Uterus (tissue), 4 donors: ENCODE data around the gene MAPK8IP3. TPM values are rescaled to one million over a fixed set of nuclear protein-coding genes. Genes with fewer than 3 reads are reported as not detected.

Source experiments
- DNase-seq, 2 donors: peaks; one replicate each; pipeline ENCODE4 v3.0.0-alpha.2; 2019 to 2020
- H3K27ac ChIP-seq, 2 donors: fragments of 200-600 bp; sonication (generic); 1 replicate in 1 of 2; 2 replicates in 1 of 2; pipeline ENCODE4 v1.5.1; 2016 to 2018
- H3K27me3 ChIP-seq, 2 donors: fragments of 200-600 bp; sonication (generic); one replicate each; pipeline ENCODE4 v1.5.1; 2018 to 2019; ENCODE audit warnings: control low read depth in 1 of 2
- H3K36me3 ChIP-seq, 2 donors: fragments of 200-600 bp; sonication (generic); one replicate each; pipeline ENCODE4 v1.5.1; 2019; ENCODE audit warnings: control low read depth in 1 of 2
- H3K4me1 ChIP-seq, 2 donors: fragments of 200-600 bp; sonication (generic); one replicate each; pipeline ENCODE4 v1.5.1; 2018 to 2019; ENCODE audit warnings: control low read depth in 1 of 2
- H3K4me3 ChIP-seq, 2 donors: fragments of 200-600 bp; sonication (generic); 1 replicate in 1 of 2; 2 replicates in 1 of 2; pipeline ENCODE4 v1.5.1; 2018 to 2019; ENCODE audit warnings: mild to moderate bottlenecking in 1 of 2
- H3K9me3 ChIP-seq, 2 donors: fragments of 200-600 bp; sonication (generic); one replicate each; pipeline ENCODE4 v1.5.1; 2019; ENCODE audit warnings: control low read depth in 1 of 2
- CTCF ChIP-seq, 4 experiments: fragments of 200-600 bp in 2 of 4; fragments of 450-650 bp in 2 of 4; sonication (generic) in 2 of 4; IDR thresholded peaks; one replicate each; pipeline ENCODE4 v1.5.1; 2016 to 2019; ENCODE audit warnings: antibody characterized with exemption in 4 of 4, mild to moderate bottlenecking in 2 of 4, moderate library complexity in 1 of 4
- POLR2A ChIP-seq, 2 donors: fragments of 450-650 bp; IDR thresholded peaks; one replicate each; pipeline ENCODE4 v1.6.1; 2016; ENCODE audit warnings: antibody characterized with exemption in 2 of 2, mild to moderate bottlenecking in 1 of 2, moderate library complexity in 1 of 2
- intact Hi-C: fragments of 100-400 bp; cut with DNase I; formaldehyde crosslinking; loops from one replicate; pipeline ENCODE4 v1.15.1; 2023; ENCODE audit warnings: low total_unique reads
- total RNA-seq, 4 donors: library from RNA; depleted of rRNA in 3 of 4; stranded (reverse); fragments of >200 nt in 3 of 4; gene quantifications; one replicate each; pipeline versions ENCODE4 v1.1.0 to v1.2.4, GENCODE V29; 2014 to 2023
- donor health status: DM: yes; HTN: yes; CAD: no.

MAPK8IP3 gene
- total RNA-seq, 4 donors from 2014 or later, result 17.4 to 113 (median 77.8) TPM

GRCh38 chr16:1788708-1789100 lies 82.7 kb downstream of the MAPK8IP3 start:
- H3K27ac ChIP-seq, result no peak overlapping the region
- TF ChIP-seq CTCF (IDR thresholded peaks at IDR 0.05), result no peak
- TF ChIP-seq POLR2A (IDR thresholded peaks at IDR 0.05), result no peak
- no peaks in the 10 kb centered on the region for H3K4me1 ChIP-seq
- intact Hi-C loops, result no loop called here
- H3K36me3 ChIP-seq, result no peaks in the 10 kb centered on the region
- no peaks in the 10 kb centered on the region for H3K9me3 ChIP-seq
- no peaks in the 10 kb centered on the region for H3K27me3 ChIP-seq
- peak in 1 of 2 donors; percentile 14 for DNase-seq
- H3K4me3 ChIP-seq, result no peak overlapping the region

- peak in 1 of 2 donors; percentile 16 for DNase-seq
- Histone ChIP-seq H3K27me3 (no peaks in the 10 kb centered on the region), H3K4me1 (no peaks in the 10 kb centered on the region), H3K4me3 (no peak overlapping the region), H3K9me3 (no peaks in the 10 kb centered on the region), H3K36me3 (no peaks in the 10 kb centered on the region), H3K27ac (no peak overlapping the region)
- intact Hi-C loops, result no loop called here
- TF ChIP-seq CTCF (IDR thresholded peaks at IDR 0.05), result no peak
- TF ChIP-seq POLR2A (IDR thresholded peaks at IDR 0.05), result no peak
Measured at GRCh38 chr16:1789643-1790045, 83.6 kb downstream of the MAPK8IP3 start.

- Histone ChIP-seq H3K27ac (no peak overlapping the region), H3K4me3 (no peak overlapping the region), H3K27me3 (no peaks in the 10 kb centered on the region), H3K36me3 (no peaks in the 10 kb centered on the region), H3K9me3 (no peaks in the 10 kb centered on the region), H3K4me1 (no peaks in the 10 kb centered on the region)
- intact Hi-C loops, result no loop called here
- no peak for DNase-seq
- no peak for TF ChIP-seq POLR2A (IDR thresholded peaks at IDR 0.05)
- TF ChIP-seq CTCF (IDR thresholded peaks at IDR 0.05), result no peak
Measured at GRCh38 chr16:1790261-1790610, 84.2 kb downstream of the MAPK8IP3 start.

GRCh38 chr16:1790611-1791255 lies 84.7 kb downstream of the MAPK8IP3 start:
- H3K27me3 ChIP-seq, result no peaks in the 10 kb centered on the region
- H3K27ac ChIP-seq, result no peak overlapping the region
- H3K9me3 ChIP-seq, result no peaks in the 10 kb centered on the region
- TF ChIP-seq CTCF (IDR thresholded peaks at IDR 0.05) (no peak), POLR2A (IDR thresholded peaks at IDR 0.05) (no peak)
- H3K36me3 ChIP-seq, result no peaks in the 10 kb centered on the region
- intact Hi-C loops, result no loop called here
- DNase-seq, result peak in 1 of 2 donors; percentile 15
- H3K4me1 ChIP-seq, result no peaks in the 10 kb centered on the region
- no peak overlapping the region for H3K4me3 ChIP-seq

- no peaks in the 10 kb centered on the region for H3K27me3 ChIP-seq
- H3K4me1 ChIP-seq, result no peaks in the 10 kb centered on the region
- H3K9me3 ChIP-seq, result no peaks in the 10 kb centered on the region
- H3K4me3 ChIP-seq, result no peak overlapping the region
- TF ChIP-seq POLR2A (IDR thresholded peaks at IDR 0.05), result no peak
- no peak for TF ChIP-seq CTCF (IDR thresholded peaks at IDR 0.05)
- H3K36me3 ChIP-seq, result no peaks in the 10 kb centered on the region
- intact Hi-C loops, result no loop called here
- no peak for DNase-seq
- no peak overlapping the region for H3K27ac ChIP-seq
Measured at GRCh38 chr16:1791256-1791942, 85.4 kb downstream of the MAPK8IP3 start.
